ENCODE data around the gene PTGDR2. TPM values are rescaled to one million over a fixed set of nuclear protein-coding genes. Genes with fewer than 3 reads are reported as not detected.

PTGDR2 gene
- total RNA-seq, 1 donor from 2014 or later = 2.6 TPM

DNA sequence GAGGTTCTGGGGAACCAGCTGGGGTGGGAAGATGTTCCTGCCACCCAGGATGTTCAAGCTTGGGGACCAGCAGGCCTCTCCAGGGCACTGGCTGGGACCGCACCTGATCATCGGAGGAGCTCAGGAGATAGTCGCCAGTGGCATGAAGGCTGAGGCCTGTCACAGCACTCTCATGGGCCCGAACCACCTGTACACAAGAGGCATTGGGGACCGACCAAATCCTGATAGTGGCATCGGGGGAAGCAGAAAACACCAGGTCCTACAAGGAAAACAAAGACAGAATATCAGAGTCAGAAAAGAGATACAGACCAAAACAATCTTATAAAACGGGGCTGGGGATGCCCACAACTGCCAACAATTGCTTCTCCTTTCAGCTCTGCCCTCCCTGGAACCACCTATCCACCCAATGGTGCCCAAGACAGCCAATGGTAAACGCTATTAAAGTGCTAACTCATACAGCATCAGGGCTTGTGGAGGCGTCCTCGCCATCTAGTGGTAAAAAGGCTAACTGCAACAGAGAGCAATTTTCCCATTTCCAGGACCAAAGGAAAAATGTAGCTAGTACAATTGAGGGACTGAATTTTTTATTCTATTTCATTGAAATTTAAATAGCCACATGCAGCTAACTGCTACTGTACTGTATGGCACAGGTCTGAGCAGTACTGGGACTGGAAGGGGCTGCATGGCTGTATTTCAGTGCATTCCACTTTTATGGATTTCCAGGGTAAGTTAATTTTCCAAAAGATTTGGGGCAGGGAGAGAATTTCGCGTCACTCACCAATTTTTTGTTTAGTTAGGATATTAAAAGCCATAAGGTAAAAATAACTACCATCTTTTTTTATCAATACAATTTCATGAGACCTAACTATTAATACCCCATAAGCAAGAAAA, 43.5 kb upstream of the PTGDR2 start:
- DNase-seq (ENCODE audit: extremely low spot score, unreplicated experiment) = no peak
- TF ChIP-seq, protein P1, sequence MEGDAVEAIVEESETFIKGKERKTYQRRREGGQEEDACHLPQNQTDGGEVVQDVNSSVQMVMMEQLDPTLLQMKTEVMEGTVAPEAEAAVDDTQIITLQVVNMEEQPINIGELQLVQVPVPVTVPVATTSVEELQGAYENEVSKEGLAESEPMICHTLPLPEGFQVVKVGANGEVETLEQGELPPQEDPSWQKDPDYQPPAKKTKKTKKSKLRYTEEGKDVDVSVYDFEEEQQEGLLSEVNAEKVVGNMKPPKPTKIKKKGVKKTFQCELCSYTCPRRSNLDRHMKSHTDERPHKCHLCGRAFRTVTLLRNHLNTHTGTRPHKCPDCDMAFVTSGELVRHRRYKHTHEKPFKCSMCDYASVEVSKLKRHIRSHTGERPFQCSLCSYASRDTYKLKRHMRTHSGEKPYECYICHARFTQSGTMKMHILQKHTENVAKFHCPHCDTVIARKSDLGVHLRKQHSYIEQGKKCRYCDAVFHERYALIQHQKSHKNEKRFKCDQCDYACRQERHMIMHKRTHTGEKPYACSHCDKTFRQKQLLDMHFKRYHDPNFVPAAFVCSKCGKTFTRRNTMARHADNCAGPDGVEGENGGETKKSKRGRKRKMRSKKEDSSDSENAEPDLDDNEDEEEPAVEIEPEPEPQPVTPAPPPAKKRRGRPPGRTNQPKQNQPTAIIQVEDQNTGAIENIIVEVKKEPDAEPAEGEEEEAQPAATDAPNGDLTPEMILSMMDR (conservative IDR thresholded peaks at IDR 0.05) = peak; percentile 94
- H3K4me1 Mint-ChIP-seq (ENCODE audit: unreplicated experiment) = peaks cover 5% of the 10 kb centered on the region
- peaks cover 10% of the 10 kb centered on the region for H3K36me3 Mint-ChIP-seq
- H3K27me3 Mint-ChIP-seq = no peaks in the 10 kb centered on the region
- no peak overlapping the region for H3K4me3 Mint-ChIP-seq
- peak overlapping the region; percentile 52 for H3K27ac Mint-ChIP-seq
- no peaks in the 10 kb centered on the region for H3K9me3 Mint-ChIP-seq

DNA sequence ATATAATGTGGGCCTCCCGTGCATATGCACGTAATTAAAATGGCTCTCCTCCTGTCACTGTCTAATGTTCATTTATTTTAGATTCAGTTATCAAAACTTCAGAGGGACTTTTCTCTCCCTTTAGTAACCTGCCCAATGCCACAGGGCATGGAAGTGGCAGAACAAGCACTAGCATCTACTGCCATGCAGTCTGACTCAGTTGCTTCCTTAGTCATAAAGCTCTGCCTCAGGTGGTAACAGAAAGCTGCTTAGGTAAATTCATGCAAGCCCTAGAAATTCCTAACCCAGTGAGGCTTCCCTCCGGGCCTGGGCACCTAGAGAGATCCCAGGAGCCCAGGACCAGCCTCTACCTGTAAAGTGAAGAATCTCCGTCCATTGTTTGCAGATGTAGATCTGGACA, 41.7 kb upstream of the PTGDR2 start:
- Mint-ChIP-seq H3K36me3 (peaks cover 14% of the 10 kb centered on the region), H3K27ac (no peak overlapping the region), H3K9me3 (no peaks in the 10 kb centered on the region), H3K27me3 (no peaks in the 10 kb centered on the region), H3K4me3 (no peak overlapping the region), H3K4me1 (ENCODE audit: unreplicated experiment) (no peaks in the 10 kb centered on the region)
- TF ChIP-seq, protein P1 (conservative IDR thresholded peaks at IDR 0.05) = no peak
- DNase-seq (ENCODE audit: extremely low spot score, unreplicated experiment) = no peak

DNA sequence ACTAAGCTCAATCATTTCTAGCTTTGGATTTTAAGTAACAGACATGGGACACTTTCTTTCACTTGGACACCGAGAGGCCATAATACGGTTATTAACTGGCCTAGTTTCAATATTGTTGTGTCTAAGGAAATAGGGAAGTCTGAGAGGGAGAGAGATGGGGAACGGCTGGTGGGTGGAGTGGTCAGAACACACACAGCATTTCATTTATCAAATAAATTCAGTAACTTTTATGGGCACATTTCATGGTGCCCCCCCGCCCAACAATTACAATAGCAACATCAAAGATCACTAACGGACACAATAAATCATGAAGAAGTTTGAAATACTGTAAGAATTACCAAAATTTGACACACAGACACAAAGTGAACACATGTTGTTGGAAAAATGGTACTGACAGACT, 39.9 kb upstream of the PTGDR2 start:
- no peak for DNase-seq (ENCODE audit: extremely low spot score, unreplicated experiment)
- Mint-ChIP-seq H3K36me3 (peaks cover 19% of the 10 kb centered on the region), H3K27me3 (no peaks in the 10 kb centered on the region), H3K4me3 (no peak overlapping the region), H3K9me3 (no peaks in the 10 kb centered on the region), H3K27ac (no peak overlapping the region), H3K4me1 (ENCODE audit: unreplicated experiment) (no peaks in the 10 kb centered on the region)
- TF ChIP-seq, protein P1 (conservative IDR thresholded peaks at IDR 0.05) = no peak

DNA sequence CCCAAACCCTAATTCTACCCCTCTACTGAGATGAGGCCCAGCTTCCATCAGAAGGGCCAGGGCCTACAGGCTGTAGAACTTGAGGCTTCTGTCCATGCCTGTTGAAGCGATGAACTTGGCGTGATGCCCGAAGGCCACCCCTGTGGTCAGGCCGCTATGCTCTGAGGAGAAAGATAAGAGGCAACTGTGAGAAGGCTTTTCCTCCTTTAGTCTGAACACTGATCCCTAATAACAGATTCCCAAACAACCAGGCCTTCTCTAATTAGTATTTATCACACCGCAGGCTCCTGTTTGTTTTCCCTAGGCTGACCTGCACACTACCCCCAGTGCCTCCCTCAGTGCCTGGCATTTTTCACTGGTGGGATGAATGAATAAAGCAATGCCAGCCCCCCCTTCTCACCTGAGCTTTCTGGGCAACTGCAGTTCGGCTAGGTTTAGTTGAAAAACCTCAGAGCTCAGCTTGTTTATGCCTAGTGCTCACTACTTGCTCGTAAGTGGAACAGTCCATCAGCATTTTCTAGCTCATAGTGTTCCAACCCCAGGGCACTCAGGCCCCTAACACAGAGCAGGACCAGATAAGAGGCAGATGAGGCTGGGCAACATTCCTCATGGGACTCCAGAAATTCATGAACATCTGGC, 35.5 kb upstream of the PTGDR2 start:
- Mint-ChIP-seq H3K27ac (peak overlapping the region; percentile 46), H3K36me3 (peaks cover 27% of the 10 kb centered on the region), H3K9me3 (no peaks in the 10 kb centered on the region), H3K4me3 (no peak overlapping the region), H3K27me3 (no peaks in the 10 kb centered on the region), H3K4me1 (ENCODE audit: unreplicated experiment) (peaks cover 11% of the 10 kb centered on the region)
- no peak for DNase-seq (ENCODE audit: extremely low spot score, unreplicated experiment)
- TF ChIP-seq, protein P1 (conservative IDR thresholded peaks at IDR 0.05) = no peak

DNA sequence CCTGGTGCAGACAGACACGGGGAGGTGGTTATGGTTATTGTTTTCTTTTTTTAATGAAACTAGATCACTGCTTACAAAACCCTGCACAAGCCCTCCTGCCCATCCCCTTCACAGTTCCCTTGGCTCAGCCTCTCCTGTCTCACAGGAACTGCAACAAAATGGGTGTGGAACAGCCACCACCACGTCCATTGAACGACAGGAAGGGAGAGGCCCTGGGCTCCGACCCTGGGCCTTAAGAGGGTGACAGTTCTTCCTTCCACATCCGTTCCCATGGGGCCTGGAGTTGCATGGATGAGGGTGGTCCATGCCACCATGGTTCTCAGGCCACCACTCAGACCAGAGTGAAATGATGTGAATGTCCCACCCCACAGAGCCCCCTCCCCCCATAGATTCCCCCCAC, 34.9 kb upstream of the PTGDR2 start:
- no peaks in the 10 kb centered on the region for H3K9me3 Mint-ChIP-seq

More for the DNA sequence above, 34.9 kb upstream of the PTGDR2 start:
- no peak overlapping the region for H3K4me3 Mint-ChIP-seq
- DNase-seq (ENCODE audit: extremely low spot score, unreplicated experiment) = no peak
- peaks cover 11% of the 10 kb centered on the region for H3K4me1 Mint-ChIP-seq (ENCODE audit: unreplicated experiment)
- H3K27me3 Mint-ChIP-seq = no peaks in the 10 kb centered on the region
- H3K36me3 Mint-ChIP-seq = peaks cover 25% of the 10 kb centered on the region
- no peak overlapping the region for H3K27ac Mint-ChIP-seq
- TF ChIP-seq, protein P1 (conservative IDR thresholded peaks at IDR 0.05) = no peak
